HUES64 (cell line): Measurements from ENCODE around the gene CFAP46.
"Not testable (repeated sequence)": the region's sequence is repeated elsewhere in the genome, so short reads cannot be mapped to it uniquely, and the experiment has no call there.

Source experiments
- H3K27ac ChIP-seq: 2 replicates; pipeline ENCODE4 v1.7.0; 2013; ENCODE audit warnings: low read depth, low read length, inconsistent platforms
- H3K27me3 ChIP-seq: 2 replicates; pipeline ENCODE4 v1.6.1; 2013; ENCODE audit warnings: mild to moderate bottlenecking, low read length; ENCODE audit not compliant: insufficient read depth
- H3K36me3 ChIP-seq: 2 replicates; pipeline ENCODE4 v1.6.1; 2013; ENCODE audit warnings: mild to moderate bottlenecking, low read length; ENCODE audit not compliant: insufficient read depth
- H3K4me1 ChIP-seq: 2 replicates; pipeline ENCODE4 v1.6.1; 2013; ENCODE audit warnings: mild to moderate bottlenecking, low read length, moderate library complexity; ENCODE audit not compliant: insufficient read depth
- H3K4me3 ChIP-seq: 2 replicates; pipeline ENCODE4 v1.5.1; 2013; ENCODE audit warnings: mild to moderate bottlenecking, low read length, moderate library complexity
- H3K9ac ChIP-seq: 2 replicates; pipeline ENCODE4 v1.6.1; 2013; ENCODE audit warnings: mild to moderate bottlenecking, low read depth, low read length
- H3K9me3 ChIP-seq: 2 replicates; pipeline ENCODE4 v1.6.1; 2013; ENCODE audit warnings: low read depth, low read length; ENCODE audit not compliant: insufficient read depth
- WGBS: fragments of 150-250, 120-280 bp; methylation state at CpG from one replicate; pipeline ENCODE4 v1.1.7; 2013; ENCODE audit warnings: missing lambda C conversion rate; 5-methylcytosine and 5-hydroxymethylcytosine counted together

The CFAP46 gene

GRCh38 chr10:132929953-132930548 lies 12.3 kb downstream of the CFAP46 start:
- H3K36me3 ChIP-seq, result no peaks in the 10 kb centered on the region
- H3K9ac ChIP-seq, result no peak overlapping the region
- 87% methylated on average over 10 of the region's 10 CpGs for WGBS
- no peaks in the 10 kb centered on the region for H3K4me1 ChIP-seq
- H3K27me3 ChIP-seq, result no peaks in the 10 kb centered on the region
- H3K9me3 ChIP-seq, result no peaks in the 10 kb centered on the region
- H3K4me3 ChIP-seq, result no peak overlapping the region
- no peak overlapping the region for H3K27ac ChIP-seq

DNA sequence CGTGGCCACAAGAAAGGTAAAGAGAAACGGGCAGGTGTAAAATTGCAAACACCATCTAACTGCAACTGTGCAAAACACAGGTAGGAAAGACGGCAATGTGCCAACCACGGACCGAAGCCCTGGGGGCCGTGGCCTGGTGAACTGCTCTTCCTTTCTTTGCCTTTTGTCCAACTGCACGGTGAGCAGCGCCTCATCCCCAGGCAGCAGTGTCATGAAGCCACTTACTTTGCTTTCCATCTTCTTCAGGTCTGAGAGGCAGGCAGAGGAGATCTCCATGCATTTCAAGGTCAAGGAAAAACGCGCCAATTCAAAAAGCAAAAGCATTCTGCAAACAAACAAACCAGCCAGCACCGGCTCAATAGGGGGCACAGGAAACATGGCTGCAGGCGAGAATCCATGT lies 12.9 kb downstream of the CFAP46 start:
- Histone ChIP-seq H3K4me3 (no peak overlapping the region), H3K27ac (no peak overlapping the region), H3K4me1 (no peaks in the 10 kb centered on the region), H3K9ac (no peak overlapping the region), H3K27me3 (no peaks in the 10 kb centered on the region), H3K9me3 (no peaks in the 10 kb centered on the region), H3K36me3 (no peaks in the 10 kb centered on the region)
- 91% methylated on average over 12 of the region's 12 CpGs for WGBS

DNA sequence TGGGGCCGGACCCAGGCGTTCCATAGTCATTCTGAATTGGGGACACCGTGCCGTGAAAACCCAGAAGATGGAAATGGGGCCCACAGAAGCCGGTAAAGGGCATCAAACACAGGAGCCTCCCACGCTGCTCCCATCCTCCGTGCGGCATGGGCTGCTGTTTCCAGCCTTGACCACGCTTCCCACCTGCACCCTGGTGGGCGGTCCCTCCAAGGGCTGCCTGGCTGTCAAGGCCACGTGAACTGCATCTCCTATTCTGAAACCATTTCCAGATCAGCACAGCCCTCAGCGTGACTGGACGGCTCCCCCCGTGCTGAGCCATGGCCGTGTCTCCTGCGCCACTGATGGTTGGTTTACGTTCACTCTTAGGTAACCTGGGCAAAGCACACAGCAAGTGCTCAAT lies 14.1 kb downstream of the CFAP46 start:
- Histone ChIP-seq H3K4me1 (no peaks in the 10 kb centered on the region), H3K9ac (no peak overlapping the region), H3K9me3 (no peaks in the 10 kb centered on the region), H3K27ac (no peak overlapping the region), H3K4me3 (no peak overlapping the region), H3K36me3 (no peaks in the 10 kb centered on the region), H3K27me3 (no peaks in the 10 kb centered on the region)
- WGBS, result 95% methylated on average over 17 of the region's 17 CpGs

DNA sequence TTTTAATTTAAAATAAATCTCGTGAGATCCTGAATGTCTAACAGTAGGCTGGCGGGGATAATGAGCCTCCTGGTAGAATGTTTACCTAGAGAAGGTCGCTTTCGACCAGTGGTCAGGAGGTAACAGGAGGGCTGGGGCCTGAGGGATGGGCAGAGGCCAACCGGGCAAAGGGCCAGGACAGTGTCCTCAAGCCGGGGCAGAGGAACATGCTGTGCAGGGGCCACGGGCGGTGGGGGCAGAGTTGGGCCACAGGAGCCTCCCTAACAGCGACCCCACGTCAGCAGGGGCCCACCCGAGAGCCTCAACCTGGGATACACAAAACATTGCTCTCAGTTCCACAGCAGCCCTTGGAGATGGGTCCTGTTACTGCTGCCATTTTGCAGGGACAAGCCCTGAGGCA lies 14.5 kb downstream of the CFAP46 start:
- Histone ChIP-seq H3K27me3 (no peaks in the 10 kb centered on the region), H3K4me1 (no peaks in the 10 kb centered on the region), H3K4me3 (no peak overlapping the region), H3K9ac (no peak overlapping the region), H3K9me3 (no peaks in the 10 kb centered on the region), H3K27ac (no peak overlapping the region), H3K36me3 (no peaks in the 10 kb centered on the region)
- 91% methylated on average over 11 of the region's 11 CpGs for WGBS

GRCh38 chr10:132926777-132927650 lies 15.4 kb downstream of the CFAP46 start:
- 94% methylated on average over 52 of the region's 52 CpGs for WGBS
- no peaks in the 10 kb centered on the region for H3K4me1 ChIP-seq
- no peaks in the 10 kb centered on the region for H3K27me3 ChIP-seq
- H3K9me3 ChIP-seq, result no peaks in the 10 kb centered on the region
- H3K36me3 ChIP-seq, result no peaks in the 10 kb centered on the region
- H3K9ac ChIP-seq, result no peak overlapping the region
- no peak overlapping the region for H3K4me3 ChIP-seq
- no peak overlapping the region for H3K27ac ChIP-seq

GRCh38 chr10:132926070-132926469 lies 16.3 kb downstream of the CFAP46 start:
- H3K9ac ChIP-seq, result no peak overlapping the region
- no peaks in the 10 kb centered on the region for H3K4me1 ChIP-seq
- no peaks in the 10 kb centered on the region for H3K27me3 ChIP-seq
- H3K9me3 ChIP-seq, result no peaks in the 10 kb centered on the region
- 93% methylated on average over 21 of the region's 21 CpGs for WGBS
- H3K27ac ChIP-seq, result no peak overlapping the region
- H3K36me3 ChIP-seq, result no peaks in the 10 kb centered on the region
- no peak overlapping the region for H3K4me3 ChIP-seq

GRCh38 chr10:132925614-132926013 lies 16.8 kb downstream of the CFAP46 start:
- Histone ChIP-seq H3K4me1 (no peaks in the 10 kb centered on the region), H3K9me3 (no peaks in the 10 kb centered on the region), H3K9ac (no peak overlapping the region), H3K27ac (no peak overlapping the region), H3K4me3 (no peak overlapping the region), H3K36me3 (no peaks in the 10 kb centered on the region), H3K27me3 (no peaks in the 10 kb centered on the region)
- WGBS, result 96% methylated on average over 22 of the region's 22 CpGs

- WGBS, result 93% methylated on average over 24 of the region's 24 CpGs
- Histone ChIP-seq H3K9ac (no peak overlapping the region), H3K36me3 (no peaks in the 10 kb centered on the region), H3K4me1 (no peaks in the 10 kb centered on the region), H3K4me3 (no peak overlapping the region), H3K9me3 (no peaks in the 10 kb centered on the region), H3K27ac (no peak overlapping the region), H3K27me3 (no peaks in the 10 kb centered on the region)
Measured at GRCh38 chr10:132925071-132925561, 17.3 kb downstream of the CFAP46 start.

GRCh38 chr10:132924046-132924952 lies 18.1 kb downstream of the CFAP46 start:
- WGBS, result 94% methylated on average over 42 of the region's 42 CpGs
- H3K36me3 ChIP-seq, result no peaks in the 10 kb centered on the region
- no peaks in the 10 kb centered on the region for H3K4me1 ChIP-seq
- no peak overlapping the region for H3K9ac ChIP-seq
- H3K9me3 ChIP-seq, result no peaks in the 10 kb centered on the region
- no peaks in the 10 kb centered on the region for H3K27me3 ChIP-seq
- H3K27ac ChIP-seq, result no peak overlapping the region
- no peak overlapping the region for H3K4me3 ChIP-seq

DNA sequence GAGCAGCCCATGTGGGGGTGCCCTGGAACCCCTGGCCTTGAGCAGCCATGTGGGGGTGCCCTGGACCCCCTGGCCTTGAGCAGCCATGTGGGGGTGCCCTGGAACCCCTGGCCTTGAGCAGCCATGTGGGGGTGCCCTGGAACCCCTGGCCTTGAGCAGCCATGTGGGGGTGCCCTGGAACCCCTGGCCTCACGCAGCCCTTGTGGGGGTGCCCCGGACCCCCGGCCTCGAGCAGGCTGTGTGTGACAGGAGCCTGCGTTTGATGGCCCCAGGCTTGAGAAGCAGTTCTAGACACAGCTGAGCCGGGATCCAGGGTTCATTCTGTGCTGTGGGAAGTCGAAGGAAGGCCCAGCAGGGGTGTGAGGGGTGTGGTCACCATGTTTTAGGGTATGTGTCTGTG lies 19.0 kb downstream of the CFAP46 start:
- not testable (repeated sequence) for H3K27ac ChIP-seq, H3K9ac ChIP-seq, H3K36me3 ChIP-seq, H3K4me1 ChIP-seq, H3K27me3 ChIP-seq, H3K4me3 ChIP-seq, H3K9me3 ChIP-seq
- 88% methylated on average over 7 of the region's 7 CpGs for WGBS

- no peaks in the 10 kb centered on the region for H3K9me3 ChIP-seq
- H3K9ac ChIP-seq, result no peak overlapping the region
- 95% methylated on average over 17 of the region's 17 CpGs for WGBS
Measured at GRCh38 chr10:132922872-132923271, 19.5 kb downstream of the CFAP46 start.

More at GRCh38 chr10:132922872-132923271, 19.5 kb downstream of the CFAP46 start:
- H3K4me3 ChIP-seq, result no peak overlapping the region
- H3K27ac ChIP-seq, result no peak overlapping the region
- H3K27me3 ChIP-seq, result no peaks in the 10 kb centered on the region
- no peaks in the 10 kb centered on the region for H3K36me3 ChIP-seq
- no peaks in the 10 kb centered on the region for H3K4me1 ChIP-seq
